Endodermal cell (in vitro differentiated cells): ENCODE results near the gene SSTR1. TPM values are rescaled to one million over a fixed set of nuclear protein-coding genes. Genes with fewer than 3 reads are reported as not detected.

ENCODE experiments used
- DNase-seq: peaks from one replicate; pipeline ENCODE4 v3.0.0-alpha.2; 2017
- H3K27ac ChIP-seq: 2 replicates; pipeline ENCODE4 v1.5.1; 2013; ENCODE audit warnings: mild to moderate bottlenecking, low read depth, low read length, moderate library complexity
- H3K27me3 ChIP-seq: 2 replicates; pipeline ENCODE4 v1.6.1; 2013; ENCODE audit warnings: mild to moderate bottlenecking, low read length, moderate library complexity; ENCODE audit not compliant: insufficient read depth, control insufficient read depth, poor library complexity, severe bottlenecking
- H3K36me3 ChIP-seq: 2 replicates; pipeline ENCODE4 v1.7.0; 2013; ENCODE audit warnings: mild to moderate bottlenecking, low read length, moderate library complexity; ENCODE audit not compliant: control insufficient read depth, insufficient read depth
- H3K4me1 ChIP-seq: one replicate; pipeline ENCODE4 v1.7.0; 2013; ENCODE audit warnings: low read length; ENCODE audit not compliant: control insufficient read depth, insufficient read depth
- H3K4me3 ChIP-seq: 2 replicates; pipeline ENCODE4 v1.5.1; 2013; ENCODE audit warnings: mild to moderate bottlenecking, low read length, moderate library complexity
- H3K9ac ChIP-seq: 2 replicates; pipeline ENCODE4 v1.6.1; 2013; ENCODE audit warnings: mild to moderate bottlenecking, low read length, moderate library complexity; ENCODE audit not compliant: poor library complexity, severe bottlenecking; ENCODE audit errors: extremely low read depth
- H3K9me3 ChIP-seq: 2 replicates; pipeline ENCODE4 v1.6.1; 2013; ENCODE audit warnings: mild to moderate bottlenecking, low read length, moderate library complexity; ENCODE audit not compliant: control insufficient read depth
- H3K27ac Mint-ChIP-seq: 2 replicates; pipeline ENCODE4 v1.8.0; 2020; ENCODE audit warnings: mixed read lengths
- H3K27me3 Mint-ChIP-seq: 2 replicates; pipeline ENCODE4 v1.8.0; 2021; ENCODE audit warnings: mild to moderate bottlenecking, mixed read lengths; ENCODE audit not compliant: insufficient read depth
- H3K36me3 Mint-ChIP-seq: 2 replicates; pipeline ENCODE4 v1.8.0; 2020; ENCODE audit warnings: low read depth, mixed read lengths
- H3K4me1 Mint-ChIP-seq: 2 replicates; pipeline ENCODE4 v1.8.0; 2020; ENCODE audit warnings: mixed read lengths
- H3K4me3 Mint-ChIP-seq: 2 replicates; pipeline ENCODE4 v1.8.0; 2020; ENCODE audit warnings: mild to moderate bottlenecking, moderate library complexity, mixed read lengths
- H3K9me3 Mint-ChIP-seq: 2 replicates; pipeline ENCODE4 v1.8.0; 2020; ENCODE audit warnings: mild to moderate bottlenecking, mixed read lengths
- WGBS, 2 experiments: methylation state at CpG; one replicate each; pipeline versions ENCODE4 v1.1.5 to v1.1.7; 2013; ENCODE audit warnings: missing lambda C conversion rate in 2 of 2, mixed read lengths in 1 of 2; ENCODE audit not compliant: insufficient coverage in 1 of 2, insufficient read length in 1 of 2; 5-methylcytosine and 5-hydroxymethylcytosine counted together
- total RNA-seq, 2 donors: library from RNA; stranded (reverse); fragmentation: NEBNext Ultra II Directional in 1 of 2; extraction: Animal tissue kit (Norgen Biotek cat#: 25700) in 1 of 2; gene quantifications; 2 replicates in 1 of 2; 3 replicates in 1 of 2; pipeline ENCODE4 v1.2.1, GENCODE V29; 2021
- TF ChIP-seq, protein P1 (sequence below): fragments of 200-600 bp; sonication (generic); conservative IDR thresholded peaks from 2 replicates; pipeline ENCODE4 v1.5.0; 2021; ENCODE audit warnings: antibody characterized with exemption, mild to moderate bottlenecking

The SSTR1 gene
- total RNA-seq, 2 donors from 2014 or later, result 0.69 to 1.2 TPM

DNA sequence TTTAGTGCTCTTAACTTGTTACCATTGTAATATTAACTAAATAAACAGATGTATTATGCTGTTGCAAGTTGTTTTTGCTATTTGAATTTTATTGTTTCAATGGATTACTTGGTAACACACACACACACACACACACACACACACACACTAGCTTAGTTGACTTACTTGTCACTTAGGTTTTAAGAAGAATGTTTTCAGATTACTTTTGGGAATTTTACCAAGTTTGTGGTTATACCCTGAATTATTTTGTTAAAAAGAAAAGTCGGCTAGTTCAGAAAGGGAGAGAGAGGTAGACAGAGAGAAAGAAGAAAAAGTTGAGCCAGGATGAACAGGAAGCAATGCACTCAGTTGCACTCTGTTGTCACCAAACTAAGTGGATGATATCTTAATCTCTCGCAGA is 5.3 kb downstream of the SSTR1 start:
- no peaks in the 10 kb centered on the region for H3K9me3 ChIP-seq
- Mint-ChIP-seq H3K9me3 (peaks cover 4% of the 10 kb centered on the region), H3K36me3 (no peaks in the 10 kb centered on the region), H3K27ac (no peak overlapping the region), H3K27me3 (peaks cover 86% of the 10 kb centered on the region), H3K4me3 (no peak overlapping the region), H3K4me1 (peaks cover 21% of the 10 kb centered on the region)
- no peak for DNase-seq
- TF ChIP-seq, protein P1, sequence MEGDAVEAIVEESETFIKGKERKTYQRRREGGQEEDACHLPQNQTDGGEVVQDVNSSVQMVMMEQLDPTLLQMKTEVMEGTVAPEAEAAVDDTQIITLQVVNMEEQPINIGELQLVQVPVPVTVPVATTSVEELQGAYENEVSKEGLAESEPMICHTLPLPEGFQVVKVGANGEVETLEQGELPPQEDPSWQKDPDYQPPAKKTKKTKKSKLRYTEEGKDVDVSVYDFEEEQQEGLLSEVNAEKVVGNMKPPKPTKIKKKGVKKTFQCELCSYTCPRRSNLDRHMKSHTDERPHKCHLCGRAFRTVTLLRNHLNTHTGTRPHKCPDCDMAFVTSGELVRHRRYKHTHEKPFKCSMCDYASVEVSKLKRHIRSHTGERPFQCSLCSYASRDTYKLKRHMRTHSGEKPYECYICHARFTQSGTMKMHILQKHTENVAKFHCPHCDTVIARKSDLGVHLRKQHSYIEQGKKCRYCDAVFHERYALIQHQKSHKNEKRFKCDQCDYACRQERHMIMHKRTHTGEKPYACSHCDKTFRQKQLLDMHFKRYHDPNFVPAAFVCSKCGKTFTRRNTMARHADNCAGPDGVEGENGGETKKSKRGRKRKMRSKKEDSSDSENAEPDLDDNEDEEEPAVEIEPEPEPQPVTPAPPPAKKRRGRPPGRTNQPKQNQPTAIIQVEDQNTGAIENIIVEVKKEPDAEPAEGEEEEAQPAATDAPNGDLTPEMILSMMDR, result no peak
- H3K9ac ChIP-seq, result no peak overlapping the region
- H3K27me3 ChIP-seq, result peaks cover 69% of the 10 kb centered on the region
- no peaks in the 10 kb centered on the region for H3K36me3 ChIP-seq
- no peaks in the 10 kb centered on the region for H3K4me1 ChIP-seq
- no peak overlapping the region for H3K27ac ChIP-seq
- 83 to 100% methylated on average over 1 to 2 of the region's 2 CpGs for WGBS, 2 experiments
- no peak overlapping the region for H3K4me3 ChIP-seq

DNA sequence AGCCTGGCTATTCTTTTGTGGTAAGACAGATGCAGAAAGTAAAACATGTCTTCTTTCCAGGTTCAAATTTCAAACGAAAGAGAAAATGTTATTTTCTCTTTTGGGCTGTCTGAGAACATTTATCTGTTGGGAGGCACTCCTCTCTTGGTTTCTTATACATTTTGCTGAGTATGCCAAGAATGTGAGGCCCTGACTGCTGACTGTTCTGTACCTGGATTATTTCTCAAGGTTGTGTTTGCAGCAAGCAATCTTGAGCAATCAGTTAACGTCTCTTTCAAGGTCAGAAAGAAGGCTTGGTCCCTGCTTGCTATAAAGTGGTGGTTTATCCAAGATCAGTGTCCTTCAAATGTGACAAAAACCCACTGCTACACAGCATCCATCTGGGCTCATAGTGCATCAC is 9.8 kb downstream of the SSTR1 start:
- no peak for DNase-seq
- Histone ChIP-seq H3K27me3 (peaks cover 24% of the 10 kb centered on the region), H3K4me1 (no peaks in the 10 kb centered on the region), H3K4me3 (no peak overlapping the region), H3K9ac (no peak overlapping the region), H3K9me3 (no peaks in the 10 kb centered on the region), H3K36me3 (no peaks in the 10 kb centered on the region), H3K27ac (no peak overlapping the region)
- peaks cover 7% of the 10 kb centered on the region for H3K4me1 Mint-ChIP-seq
- 82 to 92% methylated on average over 2 of the region's 2 CpGs for WGBS, 2 experiments
- H3K27me3 Mint-ChIP-seq, result peaks cover 53% of the 10 kb centered on the region
- H3K36me3 Mint-ChIP-seq, result no peaks in the 10 kb centered on the region
- no peak overlapping the region for H3K4me3 Mint-ChIP-seq
- no peaks in the 10 kb centered on the region for H3K9me3 Mint-ChIP-seq
- TF ChIP-seq, protein P1, result no peak
- no peak overlapping the region for H3K27ac Mint-ChIP-seq

DNA sequence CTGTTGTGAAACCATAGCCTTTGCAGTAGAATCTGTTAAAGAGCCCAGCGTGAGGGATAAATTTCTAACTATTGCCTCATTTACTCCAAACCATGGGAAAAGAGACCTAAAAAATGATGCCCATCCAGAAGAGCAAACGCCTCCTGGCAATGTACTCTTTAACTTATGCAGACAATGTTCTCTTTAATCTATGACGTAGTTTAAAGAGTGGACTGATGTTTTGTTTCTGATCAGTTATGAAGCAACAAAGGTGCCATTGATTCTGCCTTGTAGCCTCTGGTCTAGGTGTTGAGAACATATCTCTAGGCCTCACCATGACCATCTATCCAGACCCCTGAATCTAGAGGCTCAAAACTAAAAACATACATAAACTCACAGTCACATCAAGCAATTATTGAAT is 13.4 kb downstream of the SSTR1 start:
- H3K9me3 ChIP-seq, result no peaks in the 10 kb centered on the region
- Mint-ChIP-seq H3K27me3 (peaks cover 29% of the 10 kb centered on the region), H3K4me1 (peaks cover 1% of the 10 kb centered on the region), H3K36me3 (no peaks in the 10 kb centered on the region), H3K27ac (no peak overlapping the region), H3K9me3 (no peaks in the 10 kb centered on the region), H3K4me3 (no peak overlapping the region)
- DNase-seq, result no peak
- no peaks in the 10 kb centered on the region for H3K4me1 ChIP-seq
- WGBS, 2 experiments, result 88 to 94% methylated on average over 2 to 3 of the region's 3 CpGs
- no peaks in the 10 kb centered on the region for H3K36me3 ChIP-seq
- TF ChIP-seq, protein P1, result no peak
- peaks cover 6% of the 10 kb centered on the region for H3K27me3 ChIP-seq
- no peak overlapping the region for H3K27ac ChIP-seq
- no peak overlapping the region for H3K9ac ChIP-seq
- no peak overlapping the region for H3K4me3 ChIP-seq
